ENCODE data around the gene SKP1.

The SKP1 gene

DNA sequence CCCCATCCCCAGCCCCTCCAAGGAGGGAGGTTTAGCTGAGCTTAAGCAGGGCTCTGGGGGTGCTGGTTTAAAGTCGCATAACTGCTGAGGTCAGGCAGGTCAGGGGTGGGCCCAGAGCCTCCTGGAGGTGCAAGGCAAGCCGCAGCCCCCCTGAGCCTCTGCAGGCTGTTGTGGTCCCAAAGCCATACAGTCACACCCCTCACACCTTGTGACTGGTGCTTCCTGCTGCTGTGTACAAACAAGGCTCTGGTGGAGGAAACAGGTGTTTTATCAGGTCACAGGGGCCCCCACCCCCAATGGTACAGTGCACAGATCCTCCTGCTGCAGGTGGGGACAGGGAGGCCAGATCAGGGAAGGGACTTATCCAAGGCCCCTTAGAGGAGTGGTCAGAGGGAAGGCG lies 54.2 kb downstream of the SKP1 start:
- Histone ChIP-seq H3K27ac (ENCODE audit: extremely low read depth, low read depth, low read length) (no peak overlapping the region), H3K9me3 (ENCODE audit: control insufficient read depth, insufficient read depth, low read depth, low read length) (no peaks in the 10 kb centered on the region), H3K4me3 (ENCODE audit: low read depth, low read length) (no peak overlapping the region), H3K36me3 (ENCODE audit: control insufficient read depth in 2 of 2, insufficient read depth in 1 of 2, low read length in 2 of 2) (peaks cover 3 to 78% of the 10 kb centered on the region in 2 experiments; a peak in 2 of 3 replicates), H3K4me1 (ENCODE audit: control insufficient read depth, insufficient read depth, low read length) (no peaks in the 10 kb centered on the region)
- ChIA-PET POLR2A (no interaction called here), CTCF (interaction anchor here (0.8 to 1.3 kb wide), 2 partner anchors 23 to 83 kb away, joined by 4 read pairs; no protein-coding TSS in a partner anchor)
- TF ChIP-seq ZNF202 (tag by site-specific recombination; IDR thresholded peaks at IDR 0.05; ENCODE audit: borderline replicate concordance) (no peak), ZBTB1 (tag by site-specific recombination; IDR thresholded peaks at IDR 0.05) (no peak), KLF16 (tag by site-specific recombination; IDR thresholded peaks at IDR 0.05) (no peak), ZNF26 (tag by site-specific recombination; IDR thresholded peaks at IDR 0.05) (no peak), ZNF585B (tag by site-specific recombination; IDR thresholded peaks at IDR 0.05) (no peak)
- TF ChIP-seq, protein P1, sequence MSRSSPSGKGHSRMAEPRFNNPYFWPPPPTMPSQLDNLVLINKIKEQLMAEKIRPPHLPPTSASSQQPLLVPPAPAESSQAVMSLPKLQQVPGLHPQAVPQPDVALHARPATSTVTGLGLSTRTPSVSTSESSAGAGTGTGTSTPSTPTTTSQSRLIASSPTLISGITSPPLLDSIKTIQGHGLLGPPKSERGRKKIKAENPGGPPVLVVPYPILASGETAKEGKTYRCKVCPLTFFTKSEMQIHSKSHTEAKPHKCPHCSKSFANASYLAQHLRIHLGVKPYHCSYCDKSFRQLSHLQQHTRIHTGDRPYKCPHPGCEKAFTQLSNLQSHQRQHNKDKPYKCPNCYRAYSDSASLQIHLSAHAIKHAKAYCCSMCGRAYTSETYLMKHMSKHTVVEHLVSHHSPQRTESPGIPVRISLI (tag by site-specific recombination; IDR thresholded peaks at IDR 0.05): no peak
- TF ChIP-seq, protein P2, sequence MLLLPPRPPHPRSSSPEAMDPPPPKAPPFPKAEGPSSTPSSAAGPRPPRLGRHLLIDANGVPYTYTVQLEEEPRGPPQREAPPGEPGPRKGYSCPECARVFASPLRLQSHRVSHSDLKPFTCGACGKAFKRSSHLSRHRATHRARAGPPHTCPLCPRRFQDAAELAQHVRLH (tag by site-specific recombination; IDR thresholded peaks at IDR 0.05): no peak
- TF ChIP-seq, protein P3, sequence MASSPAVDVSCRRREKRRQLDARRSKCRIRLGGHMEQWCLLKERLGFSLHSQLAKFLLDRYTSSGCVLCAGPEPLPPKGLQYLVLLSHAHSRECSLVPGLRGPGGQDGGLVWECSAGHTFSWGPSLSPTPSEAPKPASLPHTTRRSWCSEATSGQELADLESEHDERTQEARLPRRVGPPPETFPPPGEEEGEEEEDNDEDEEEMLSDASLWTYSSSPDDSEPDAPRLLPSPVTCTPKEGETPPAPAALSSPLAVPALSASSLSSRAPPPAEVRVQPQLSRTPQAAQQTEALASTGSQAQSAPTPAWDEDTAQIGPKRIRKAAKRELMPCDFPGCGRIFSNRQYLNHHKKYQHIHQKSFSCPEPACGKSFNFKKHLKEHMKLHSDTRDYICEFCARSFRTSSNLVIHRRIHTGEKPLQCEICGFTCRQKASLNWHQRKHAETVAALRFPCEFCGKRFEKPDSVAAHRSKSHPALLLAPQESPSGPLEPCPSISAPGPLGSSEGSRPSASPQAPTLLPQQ (tag by site-specific recombination; IDR thresholded peaks at IDR 0.05): no peak

DNA sequence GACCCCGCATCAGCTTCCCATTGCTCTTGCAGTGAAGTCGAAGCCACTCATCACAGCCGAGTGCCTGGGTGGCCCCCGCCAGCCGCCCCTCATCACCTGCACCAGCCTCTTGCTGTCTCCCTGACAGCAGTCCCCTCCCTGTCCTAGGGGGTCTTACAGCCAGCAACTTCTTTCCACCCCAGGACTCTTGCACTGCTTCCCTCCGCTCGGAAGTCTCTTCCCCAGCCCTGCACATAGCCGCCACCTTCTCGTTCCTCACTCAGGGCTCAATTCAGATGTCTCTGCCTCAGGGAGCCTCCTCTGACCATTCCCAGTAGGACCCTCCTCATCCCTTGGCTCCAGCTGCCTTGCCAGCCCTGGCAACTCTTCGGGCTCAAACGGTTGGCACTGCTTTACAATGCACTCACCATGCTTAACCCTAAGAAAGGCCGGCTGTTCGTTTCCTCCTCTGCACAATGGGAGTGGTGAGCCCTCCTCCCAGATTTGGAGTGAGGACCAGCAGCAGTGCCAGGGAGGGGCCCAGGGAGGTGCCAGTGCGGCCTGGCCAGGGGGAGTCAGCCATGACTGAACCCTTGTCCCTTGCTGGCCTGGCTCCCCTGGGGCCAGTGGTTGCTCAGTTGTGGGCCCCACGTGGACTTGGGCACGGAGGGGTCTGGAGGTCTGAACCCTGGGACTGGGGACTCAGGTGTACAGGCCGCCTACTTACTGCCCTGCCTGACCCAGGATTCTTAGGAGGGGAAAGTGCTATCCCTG lies 56.2 kb downstream of the SKP1 start:
- ChIA-PET POLR2A (interaction anchor here (0.9 to 1.1 kb wide), 2 partner anchors 9 to 31 kb away, joined by 3 to 8 read pairs; no protein-coding TSS in a partner anchor), CTCF (interaction anchor here (2.9 kb wide), 1 partner anchor 20 kb away, joined by 10 read pairs; no protein-coding TSS in a partner anchor)
- Histone ChIP-seq H3K4me3 (ENCODE audit: low read depth, low read length) (no peak overlapping the region), H3K4me1 (ENCODE audit: control insufficient read depth, insufficient read depth, low read length) (no peaks in the 10 kb centered on the region), H3K36me3 (ENCODE audit: control insufficient read depth in 2 of 2, insufficient read depth in 1 of 2, low read length in 2 of 2) (peaks cover 3 to 77% of the 10 kb centered on the region in 2 experiments; a peak in 2 of 3 replicates), H3K9me3 (ENCODE audit: control insufficient read depth, insufficient read depth, low read depth, low read length) (no peaks in the 10 kb centered on the region), H3K27ac (ENCODE audit: extremely low read depth, low read depth, low read length) (no peak overlapping the region)
- TF ChIP-seq KLF9 (tag by site-specific recombination; IDR thresholded peaks at IDR 0.05; ENCODE audit: low read depth) (no peak), ZNF239 (tag by site-specific recombination; IDR thresholded peaks at IDR 0.05) (no peak), ZNF16 (tag by site-specific recombination; IDR thresholded peaks at IDR 0.05; ENCODE audit: low read depth) (no peak), ZNF623 (tag by site-specific recombination; IDR thresholded peaks at IDR 0.05) (peak; percentile 91), ZNF768 (tag by site-specific recombination; IDR thresholded peaks at IDR 0.05) (no peak), ZNF830 (tag by site-specific recombination; IDR thresholded peaks at IDR 0.05; ENCODE audit: low read depth) (no peak), KLF16 (tag by site-specific recombination; IDR thresholded peaks at IDR 0.05) (no peak), TCF7L2 (IDR thresholded peaks at IDR 0.05; ENCODE audit: borderline replicate concordance, low read depth, low read length) (no peak)

DNA sequence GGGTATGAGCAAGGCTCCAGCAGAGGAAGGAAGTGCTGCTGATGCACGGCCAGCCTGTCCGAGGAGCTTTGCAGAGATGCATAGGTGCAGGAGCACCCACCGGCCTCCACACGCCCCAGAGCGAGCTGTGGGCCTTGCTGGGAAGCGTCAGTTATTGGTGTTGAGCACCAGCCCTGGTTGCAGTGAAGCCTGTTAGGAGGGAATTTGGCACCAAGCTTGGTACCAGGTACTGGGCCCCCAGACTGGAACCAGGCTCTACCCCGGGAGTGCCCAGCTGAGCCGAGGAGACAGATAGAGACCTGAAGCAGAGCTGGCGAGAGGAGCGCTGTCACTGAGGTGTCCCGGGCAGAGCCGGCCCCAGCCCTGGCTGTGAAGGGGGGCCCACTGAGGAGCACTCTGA lies 57.0 kb downstream of the SKP1 start:
- Histone ChIP-seq H3K9me3 (ENCODE audit: control insufficient read depth, insufficient read depth, low read depth, low read length) (no peaks in the 10 kb centered on the region), H3K36me3 (ENCODE audit: control insufficient read depth in 2 of 2, insufficient read depth in 1 of 2, low read length in 2 of 2) (peaks cover 3 to 74% of the 10 kb centered on the region in 2 experiments; a peak in 2 of 3 replicates), H3K4me3 (ENCODE audit: low read depth, low read length) (no peak overlapping the region), H3K4me1 (ENCODE audit: control insufficient read depth, insufficient read depth, low read length) (no peaks in the 10 kb centered on the region), H3K27ac (ENCODE audit: extremely low read depth, low read depth, low read length) (no peak overlapping the region)
- CTCF ChIA-PET: interaction anchor here (2.2 to 2.9 kb wide), 2 partner anchors 21 to 80 kb away, joined by 10 to 11 read pairs; no protein-coding TSS in a partner anchor
- POLR2A ChIA-PET: interaction anchor here (0.9 kb wide), 1 partner anchor 9 kb away, joined by 3 read pairs; no protein-coding TSS in a partner anchor
- TF ChIP-seq, protein P4, sequence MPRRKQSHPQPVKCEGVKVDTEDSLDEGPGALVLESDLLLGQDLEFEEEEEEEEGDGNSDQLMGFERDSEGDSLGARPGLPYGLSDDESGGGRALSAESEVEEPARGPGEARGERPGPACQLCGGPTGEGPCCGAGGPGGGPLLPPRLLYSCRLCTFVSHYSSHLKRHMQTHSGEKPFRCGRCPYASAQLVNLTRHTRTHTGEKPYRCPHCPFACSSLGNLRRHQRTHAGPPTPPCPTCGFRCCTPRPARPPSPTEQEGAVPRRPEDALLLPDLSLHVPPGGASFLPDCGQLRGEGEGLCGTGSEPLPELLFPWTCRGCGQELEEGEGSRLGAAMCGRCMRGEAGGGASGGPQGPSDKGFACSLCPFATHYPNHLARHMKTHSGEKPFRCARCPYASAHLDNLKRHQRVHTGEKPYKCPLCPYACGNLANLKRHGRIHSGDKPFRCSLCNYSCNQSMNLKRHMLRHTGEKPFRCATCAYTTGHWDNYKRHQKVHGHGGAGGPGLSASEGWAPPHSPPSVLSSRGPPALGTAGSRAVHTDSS (tag by site-specific recombination; IDR thresholded peaks at IDR 0.05): no peak
- TF ChIP-seq ZNF341 (tag by site-specific recombination; IDR thresholded peaks at IDR 0.05; ENCODE audit: low read depth): no peak
- TF ChIP-seq CTCF (tag by site-specific recombination; IDR thresholded peaks at IDR 0.05): no peak
- TF ChIP-seq SETDB1 (IDR thresholded peaks at IDR 0.05; ENCODE audit: insufficient read length, low read length): no peak
- no peak for TF ChIP-seq ATF2 (tag by site-specific recombination; IDR thresholded peaks at IDR 0.05; ENCODE audit: low read depth)

Measured in HEK293 (cell line).